Muscle of arm (tissue), 12 donors: ENCODE results near the gene DDR1. TPM values are rescaled to one million over a fixed set of nuclear protein-coding genes. Genes with fewer than 3 reads are reported as not detected.
"Not testable (repeated sequence)": the region's sequence is repeated elsewhere in the genome, so short reads cannot be mapped to it uniquely, and the experiment has no call there.

Source experiments
- DNase-seq: peaks from one replicate; pipeline ENCODE4 v3.0.0-alpha.2; 2013
- polyA plus RNA-seq, 12 donors: library from polyadenylated mRNA; unstranded; fragments of 120-200 nt; gene quantifications; one replicate each; pipeline ENCODE4 v1.2.1, GENCODE V29; 2013; ENCODE audit not compliant: insufficient read length in 12 of 12

Gene DDR1
- polyA plus RNA-seq, 12 donors = 52.4 to 112 (median 69.5) TPM; not detected in 1

GRCh38 chr6:30891816-30892538 lies 7.7 kb downstream of the DDR1 start:
- DNase-seq = no peak

GRCh38 chr6:30893001-30893591 lies 8.8 kb downstream of the DDR1 start:
- no peak for DNase-seq

GRCh38 chr6:30893666-30894065 lies 9.3 kb downstream of the DDR1 start:
- no peak for DNase-seq

GRCh38 chr6:30894381-30894780 lies 10.1 kb downstream of the DDR1 start:
- no peak for DNase-seq

- DNase-seq = no peak
Measured at GRCh38 chr6:30894935-30895334, 10.6 kb downstream of the DDR1 start.

GRCh38 chr6:30895343-30895742 lies 11.0 kb downstream of the DDR1 start:
- no peak for DNase-seq

GRCh38 chr6:30896541-30896940 lies 12.2 kb downstream of the DDR1 start:
- no peak for DNase-seq

GRCh38 chr6:30897882-30898281 lies 13.6 kb downstream of the DDR1 start:
- DNase-seq = no peak

- DNase-seq = no peak
Measured at GRCh38 chr6:30898750-30899360, 14.5 kb downstream of the DDR1 start.

GRCh38 chr6:30900863-30901417 lies 16.6 kb downstream of the DDR1 start:
- DNase-seq = no peak

GRCh38 chr6:30901436-30901835 lies 17.1 kb downstream of the DDR1 start:
- no peak for DNase-seq

GRCh38 chr6:30902196-30902595 lies 17.9 kb downstream of the DDR1 start:
- DNase-seq = not testable (repeated sequence)

- DNase-seq = no peak
Measured at GRCh38 chr6:30902709-30903108, 18.4 kb downstream of the DDR1 start.

GRCh38 chr6:30903236-30903635 lies 18.9 kb downstream of the DDR1 start:
- no peak for DNase-seq

- DNase-seq = not testable (repeated sequence)
Measured at GRCh38 chr6:30907290-30907757, 23.0 kb downstream of the DDR1 start.

- peak; percentile 98 for DNase-seq
Measured at GRCh38 chr6:30907758-30908591, 23.7 kb downstream of the DDR1 start, which contains the start of gene GTF2H4. Gene GTF2H4, plus strand, starts transcription at chr6:30908207.

- no peak for DNase-seq
Measured at GRCh38 chr6:30908700-30909099, 24.4 kb downstream of the DDR1 start.

GRCh38 chr6:30910473-30910872 lies 26.2 kb downstream of the DDR1 start:
- DNase-seq = not testable (repeated sequence)

- no peak for DNase-seq
Measured at GRCh38 chr6:30912746-30913520, 28.6 kb downstream of the DDR1 start.

GRCh38 chr6:30913721-30914075 lies 29.4 kb downstream of the DDR1 start:
- DNase-seq = no peak
